ENCODE measurements around the gene PTPN4.
"Not testable (repeated sequence)": the region's sequence is repeated elsewhere in the genome, so short reads cannot be mapped to it uniquely, and the experiment has no call there.

PTPN4 gene

GRCh38 chr2:119801040-119801439 lies 41.3 kb downstream of the PTPN4 start:
- no peak overlapping the region for H3K4me3 ChIP-seq
- H3K27ac ChIP-seq, result no peak overlapping the region
- no peak for DNase-seq (ENCODE audit: low spot score)
- no peak for TF ChIP-seq CTCF (IDR thresholded peaks at IDR 0.05)

- DNase-seq (ENCODE audit: low spot score); H3K4me3 ChIP-seq; H3K27ac ChIP-seq: not testable (repeated sequence)
Observed at GRCh38 chr2:119801989-119802388, 42.3 kb downstream of the PTPN4 start.

GRCh38 chr2:119803101-119803500 lies 43.4 kb downstream of the PTPN4 start:
- no peak for DNase-seq (ENCODE audit: low spot score)
- no peak overlapping the region for H3K4me3 ChIP-seq
- H3K27ac ChIP-seq, result no peak overlapping the region
- no peak for TF ChIP-seq CTCF (IDR thresholded peaks at IDR 0.05)

GRCh38 chr2:119804409-119804808 lies 44.7 kb downstream of the PTPN4 start:
- H3K4me3 ChIP-seq; H3K27ac ChIP-seq; DNase-seq (ENCODE audit: low spot score): not testable (repeated sequence)

- no peak for DNase-seq (ENCODE audit: low spot score)
- no peak overlapping the region for H3K27ac ChIP-seq
- no peak overlapping the region for H3K4me3 ChIP-seq
- no peak for TF ChIP-seq CTCF (IDR thresholded peaks at IDR 0.05)
Observed at GRCh38 chr2:119808516-119809147, 48.9 kb downstream of the PTPN4 start.

GRCh38 chr2:119809339-119810048 lies 49.8 kb downstream of the PTPN4 start:
- H3K4me3 ChIP-seq, result no peak overlapping the region
- DNase-seq (ENCODE audit: low spot score), result no peak

GRCh38 chr2:119810049-119810630 lies 50.4 kb downstream of the PTPN4 start:
- TF ChIP-seq CTCF (IDR thresholded peaks at IDR 0.05), result no peak

More at GRCh38 chr2:119809339-119810048, 49.8 kb downstream of the PTPN4 start:
- TF ChIP-seq CTCF (IDR thresholded peaks at IDR 0.05), result no peak
- no peak overlapping the region for H3K27ac ChIP-seq

GRCh38 chr2:119814216-119814615 lies 54.5 kb downstream of the PTPN4 start:
- no peak for DNase-seq (ENCODE audit: low spot score)
- H3K27ac ChIP-seq, result no peak overlapping the region
- no peak overlapping the region for H3K4me3 ChIP-seq
- TF ChIP-seq CTCF (IDR thresholded peaks at IDR 0.05), result no peak

More at GRCh38 chr2:119810049-119810630, 50.4 kb downstream of the PTPN4 start:
- DNase-seq (ENCODE audit: low spot score), result no peak
- H3K4me3 ChIP-seq, result no peak overlapping the region
- no peak overlapping the region for H3K27ac ChIP-seq
